OCI-LY7 (cell line): Measurements from ENCODE around the gene ZFP69B. TPM values are rescaled to one million over a fixed set of nuclear protein-coding genes. Genes with fewer than 3 reads are reported as not detected.
A peak's percentile ranks its signal among the peaks of the same experiment; 100 is the strongest.

ENCODE experiments used
- BruUV-seq: library from RNA; stranded (reverse); fragments of 400-500 nt; replicated peaks from 2 replicates; lab custom pipeline; 2021; lab: Mats Ljungman, UMichigan
- CTCF ChIA-PET: fragments of 300-600 bp; sonication (Branson Sonifier 250); formaldehyde crosslinking; loops from one replicate; lab custom pipeline; 2022; ENCODE audit warnings: antibody characterized with exemption; ENCODE audit not compliant: unreplicated experiment; lab: Charles Lee
- POLR2A ChIA-PET: fragments of 300-600 bp; sonication (Branson Sonifier 250); formaldehyde crosslinking; loops from one replicate; lab custom pipeline; 2022; ENCODE audit warnings: antibody characterized with exemption; lab: Charles Lee
- DNase-seq: peaks from one replicate; pipeline ENCODE4 v3.0.0-alpha.2; 2015; ENCODE audit warnings: low spot score
- H2AFZ ChIP-seq: fragments of 200-600 bp; sonication (generic), shearing (Covaris generic); 2 replicates; pipeline ENCODE4 v1.6.1; 2014; ENCODE audit warnings: mild to moderate bottlenecking, antibody characterized with exemption, low read length, moderate library complexity
- H3K27ac ChIP-seq: fragments of 200-600 bp; sonication (generic); 2 replicates; pipeline ENCODE4 v1.5.1; 2014; ENCODE audit warnings: mixed run types, low read depth, mild to moderate bottlenecking, moderate library complexity, low read length, inconsistent platforms; ENCODE audit not compliant: poor library complexity, severe bottlenecking
- H3K36me3 ChIP-seq: fragments of 200-600 bp; sonication (generic); 2 replicates; pipeline ENCODE4 v1.6.1; 2014; ENCODE audit warnings: mild to moderate bottlenecking, antibody characterized with exemption, low read length, moderate library complexity, mixed read lengths; ENCODE audit not compliant: insufficient read depth
- H3K4me1 ChIP-seq: fragments of 200-600 bp; sonication (generic); 2 replicates; pipeline ENCODE4 v1.5.1; 2014; ENCODE audit warnings: mild to moderate bottlenecking, low read length; ENCODE audit not compliant: insufficient read depth, poor library complexity, severe bottlenecking
- H3K4me2 ChIP-seq: fragments of 200-600 bp; sonication (generic); 2 replicates; pipeline ENCODE4 v1.6.1; 2014; ENCODE audit warnings: mild to moderate bottlenecking, low read length
- H3K4me3 ChIP-seq: fragments of 200-600 bp; sonication (generic); 2 replicates; pipeline ENCODE4 v1.5.1; 2014; ENCODE audit warnings: mild to moderate bottlenecking, low read depth, low read length; ENCODE audit not compliant: poor library complexity, severe bottlenecking
- H3K79me2 ChIP-seq: fragments of 200-600 bp; sonication (generic); 2 replicates; pipeline ENCODE4 v1.6.1; 2016; ENCODE audit warnings: low read depth, mild to moderate bottlenecking, low read length, moderate library complexity, mixed read lengths; ENCODE audit not compliant: insufficient read depth
- H3K9me2 ChIP-seq: fragments of 200-600 bp; sonication (generic); 2 replicates; pipeline ENCODE4 v1.6.1; 2016; ENCODE audit warnings: mild to moderate bottlenecking, low read length, mixed read lengths; ENCODE audit not compliant: insufficient read depth
- H3K9me3 ChIP-seq: fragments of 200-600 bp; sonication (generic); 2 replicates; pipeline ENCODE4 v1.6.1; 2014; ENCODE audit warnings: mild to moderate bottlenecking, mixed run types, low read length, mixed read lengths
- H4K20me1 ChIP-seq: fragments of 200-600 bp; sonication (generic); 2 replicates; pipeline ENCODE4 v1.6.1; 2014; ENCODE audit warnings: mild to moderate bottlenecking, antibody characterized with exemption, low read length, moderate library complexity, mixed read lengths; ENCODE audit not compliant: insufficient read depth
- EZH2phosphoT487 ChIP-seq: fragments of 200-600 bp; sonication (generic); IDR thresholded peaks from 2 replicates; pipeline ENCODE4 v1.6.1; 2018; ENCODE audit warnings: low read depth, borderline replicate concordance, mild to moderate bottlenecking, mixed run types, antibody characterized with exemption, low read length, moderate library complexity, mixed read lengths
- intact Hi-C: fragments of 100-400 bp; cut with micrococcal nuclease; formaldehyde crosslinking; loops from one replicate; pipeline ENCODE4 v1.10.0; 2022; ENCODE audit not compliant: unreplicated experiment
- total RNA-seq, 2 experiments: library from RNA; depleted of rRNA in 1 of 2; stranded (reverse); fragments of >200 nt in 1 of 2; shearing (Covaris generic) in 1 of 2; gene quantifications; 2 replicates each; pipeline ENCODE4 v1.2.3, GENCODE V29; 2014 to 2022
- TF ChIP-seq, protein P1 (sequence below): fragments of 200-600 bp; sonication (generic); conservative IDR thresholded peaks from 2 replicates; pipeline ENCODE4 v1.5.1; 2014; ENCODE audit warnings: mild to moderate bottlenecking, antibody characterized with exemption, low read length, moderate library complexity, mixed read lengths

ZFP69B gene
- total RNA-seq, 2 experiments from 2014 or later = 12.7 to 26.8 TPM

DNA sequence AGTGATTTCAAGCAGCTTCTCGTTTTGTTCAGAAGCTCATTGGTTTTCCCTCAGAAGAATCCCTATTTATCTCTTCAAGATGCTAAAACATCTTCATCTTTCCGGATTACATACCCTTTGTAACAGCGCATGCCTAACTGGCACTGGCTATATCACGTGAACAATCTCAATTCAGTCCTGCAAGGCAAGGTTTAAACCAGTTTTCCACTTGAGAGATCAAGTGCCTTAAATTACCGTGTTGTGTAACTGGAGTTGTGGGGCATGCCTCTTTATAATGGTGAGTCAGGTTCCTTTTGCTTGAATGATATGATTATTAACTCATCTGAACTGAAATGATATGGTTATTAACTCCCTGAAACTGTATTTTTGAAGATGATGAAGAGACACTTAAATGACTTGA is 11.0 kb upstream of the ZFP69B start:
- Histone ChIP-seq H3K79me2 (no peaks in the 10 kb centered on the region), H3K9me2 (no peaks in the 10 kb centered on the region), H3K4me3 (no peak overlapping the region), H3K9me3 (no peaks in the 10 kb centered on the region), H4K20me1 (no peaks in the 10 kb centered on the region), H3K27ac (no peak overlapping the region), H3K4me1 (no peaks in the 10 kb centered on the region), H3K36me3 (no peaks in the 10 kb centered on the region; the same call in 1 of the 2 replicates), H2AFZ (no peak overlapping the region), H3K4me2 (no peak overlapping the region)
- CTCF ChIA-PET = interaction anchor here (0.6 to 1.3 kb wide), 2 partner anchors 125 to 286 kb away, joined by 3 read pairs; no protein-coding TSS in a partner anchor
- DNase-seq = no peak
- POLR2A ChIA-PET = interaction anchor here (1.3 kb wide), 1 partner anchor 11 kb away, joined by 3 read pairs; the partner anchor contains the start of gene ZFP69B
- no peak for TF ChIP-seq EZH2phosphoT487
- TF ChIP-seq, protein P1, sequence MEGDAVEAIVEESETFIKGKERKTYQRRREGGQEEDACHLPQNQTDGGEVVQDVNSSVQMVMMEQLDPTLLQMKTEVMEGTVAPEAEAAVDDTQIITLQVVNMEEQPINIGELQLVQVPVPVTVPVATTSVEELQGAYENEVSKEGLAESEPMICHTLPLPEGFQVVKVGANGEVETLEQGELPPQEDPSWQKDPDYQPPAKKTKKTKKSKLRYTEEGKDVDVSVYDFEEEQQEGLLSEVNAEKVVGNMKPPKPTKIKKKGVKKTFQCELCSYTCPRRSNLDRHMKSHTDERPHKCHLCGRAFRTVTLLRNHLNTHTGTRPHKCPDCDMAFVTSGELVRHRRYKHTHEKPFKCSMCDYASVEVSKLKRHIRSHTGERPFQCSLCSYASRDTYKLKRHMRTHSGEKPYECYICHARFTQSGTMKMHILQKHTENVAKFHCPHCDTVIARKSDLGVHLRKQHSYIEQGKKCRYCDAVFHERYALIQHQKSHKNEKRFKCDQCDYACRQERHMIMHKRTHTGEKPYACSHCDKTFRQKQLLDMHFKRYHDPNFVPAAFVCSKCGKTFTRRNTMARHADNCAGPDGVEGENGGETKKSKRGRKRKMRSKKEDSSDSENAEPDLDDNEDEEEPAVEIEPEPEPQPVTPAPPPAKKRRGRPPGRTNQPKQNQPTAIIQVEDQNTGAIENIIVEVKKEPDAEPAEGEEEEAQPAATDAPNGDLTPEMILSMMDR = no peak
- intact Hi-C loops = loop anchor here (10.0 kb wide), 1 partner anchor 294 kb away; no protein-coding TSS in a partner anchor
- no TSS peak for BruUV-seq

DNA sequence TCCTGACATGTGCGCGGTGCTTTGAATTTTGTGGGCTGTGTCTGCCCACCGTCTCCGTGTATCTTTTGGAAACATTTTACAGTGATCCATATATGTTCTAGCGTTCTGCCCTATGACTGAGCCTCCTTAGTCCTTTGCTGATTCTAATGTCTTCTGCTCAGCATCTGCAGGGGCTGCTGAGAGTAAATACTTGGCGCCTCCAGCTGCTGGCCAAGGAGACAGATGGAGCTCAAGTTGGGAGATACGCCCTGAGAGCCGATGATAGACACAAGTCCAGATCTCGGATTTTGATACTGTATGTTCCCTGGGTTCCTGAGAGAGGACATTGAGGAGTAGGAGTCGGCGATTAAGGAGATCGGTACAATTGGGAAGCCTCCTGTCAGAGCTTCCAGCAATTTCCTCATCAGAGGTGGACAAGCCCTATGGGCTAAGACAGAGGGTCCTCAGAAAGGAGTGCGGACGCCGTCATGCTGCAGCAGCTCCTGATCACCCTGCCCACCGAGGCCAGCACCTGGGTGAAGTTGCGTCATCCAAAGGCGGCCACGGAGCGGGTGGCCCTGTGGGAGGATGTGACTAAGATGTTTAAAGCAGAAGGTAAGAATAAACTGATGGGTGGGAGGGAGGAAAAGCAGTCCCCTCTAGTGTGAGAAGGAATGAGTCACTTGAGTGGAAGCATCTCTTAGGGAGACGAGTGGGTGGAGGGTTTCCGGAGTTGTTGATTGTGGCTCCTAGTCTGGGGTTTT is 390 bp downstream of the ZFP69B start:
- CTCF ChIA-PET = interaction anchor here (0.7 to 1.3 kb wide), 3 partner anchors 13 to 377 kb away, joined by 3 read pairs; no protein-coding TSS in a partner anchor
- Histone ChIP-seq H3K27ac (peak overlapping the region; percentile 75), H3K4me1 (peaks cover 19% of the 10 kb centered on the region), H3K36me3 (peaks cover 37% of the 10 kb centered on the region), H2AFZ (peak overlapping the region; percentile 78), H3K9me2 (no peaks in the 10 kb centered on the region), H3K4me3 (peak overlapping the region; percentile 81), H4K20me1 (no peaks in the 10 kb centered on the region), H3K9me3 (peaks cover 35% of the 10 kb centered on the region; the same call in 1 of the 2 replicates), H3K4me2 (peak overlapping the region; percentile 94), H3K79me2 (peaks cover 23% of the 10 kb centered on the region; the same call in 1 of the 2 replicates)
- POLR2A ChIA-PET = interaction anchor here (0.5 to 1.7 kb wide), 17 partner anchors 10 to 743 kb away, joined by 3 to 6 read pairs (median 4); partner anchors contain the start of genes EXO5 and ZNF684
- intact Hi-C loops = no loop called here
- DNase-seq = peak; percentile 69
- BruUV-seq = TSS peak; percentile 85
- TF ChIP-seq EZH2phosphoT487 = no peak
- TF ChIP-seq, protein P1 = 0 out of 2 replicates have a peak, but pooled peaks have one; percentile 9
